22Rv1 (cell line): ENCODE measurements around the gene CACNB4.

Experiments
- ZFX ChIP-seq: fragments of 450-650 bp; IDR thresholded peaks from 2 replicates; pipeline ENCODE4 v1.6.1; 2017; ENCODE audit warnings: antibody characterized with exemption, borderline replicate concordance
- TF ChIP-seq, protein P1 (sequence below): fragments of 450-650 bp; IDR thresholded peaks from 2 replicates; pipeline ENCODE4 v1.5.1; 2017; ENCODE audit warnings: mild to moderate bottlenecking

DNA sequence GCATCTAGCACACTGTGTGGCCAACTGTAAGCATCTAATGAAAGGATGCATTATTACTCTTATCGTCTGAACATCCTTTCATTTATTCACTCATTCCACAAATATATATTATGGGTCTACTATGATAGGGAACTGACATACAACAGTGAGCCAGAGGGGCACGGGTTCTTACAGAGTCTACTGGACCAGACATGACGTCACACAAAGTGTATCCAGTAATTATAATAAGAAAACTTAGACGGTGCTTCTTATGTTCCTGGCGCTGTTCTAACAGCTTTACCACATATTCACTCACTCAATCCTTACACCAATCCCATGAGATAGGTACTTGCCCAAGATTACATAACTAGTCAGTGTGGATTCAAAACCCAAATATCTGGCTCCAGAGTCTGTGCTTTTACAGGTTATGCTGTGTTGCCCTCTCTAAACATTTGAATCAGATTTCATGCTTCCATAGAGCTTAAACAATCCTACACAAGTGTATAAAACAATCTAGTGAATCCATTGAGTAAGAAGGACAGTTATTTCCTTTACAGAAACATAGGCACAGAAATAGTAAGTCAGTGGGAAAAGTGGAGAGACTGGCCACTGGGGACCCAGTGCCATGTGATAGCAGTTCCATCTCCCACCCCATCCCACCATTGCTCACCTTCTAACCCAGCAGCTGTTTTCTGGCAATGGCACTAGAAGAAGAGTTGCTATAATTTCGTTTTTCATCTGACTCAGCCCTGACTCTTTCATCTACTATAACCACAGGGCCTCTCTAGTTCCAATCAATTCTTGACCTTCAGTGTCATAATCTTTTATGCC lies 246.4 kb downstream of the CACNB4 start:
- TF ChIP-seq, protein P1, sequence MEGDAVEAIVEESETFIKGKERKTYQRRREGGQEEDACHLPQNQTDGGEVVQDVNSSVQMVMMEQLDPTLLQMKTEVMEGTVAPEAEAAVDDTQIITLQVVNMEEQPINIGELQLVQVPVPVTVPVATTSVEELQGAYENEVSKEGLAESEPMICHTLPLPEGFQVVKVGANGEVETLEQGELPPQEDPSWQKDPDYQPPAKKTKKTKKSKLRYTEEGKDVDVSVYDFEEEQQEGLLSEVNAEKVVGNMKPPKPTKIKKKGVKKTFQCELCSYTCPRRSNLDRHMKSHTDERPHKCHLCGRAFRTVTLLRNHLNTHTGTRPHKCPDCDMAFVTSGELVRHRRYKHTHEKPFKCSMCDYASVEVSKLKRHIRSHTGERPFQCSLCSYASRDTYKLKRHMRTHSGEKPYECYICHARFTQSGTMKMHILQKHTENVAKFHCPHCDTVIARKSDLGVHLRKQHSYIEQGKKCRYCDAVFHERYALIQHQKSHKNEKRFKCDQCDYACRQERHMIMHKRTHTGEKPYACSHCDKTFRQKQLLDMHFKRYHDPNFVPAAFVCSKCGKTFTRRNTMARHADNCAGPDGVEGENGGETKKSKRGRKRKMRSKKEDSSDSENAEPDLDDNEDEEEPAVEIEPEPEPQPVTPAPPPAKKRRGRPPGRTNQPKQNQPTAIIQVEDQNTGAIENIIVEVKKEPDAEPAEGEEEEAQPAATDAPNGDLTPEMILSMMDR, result no peak
- no peak for TF ChIP-seq ZFX
